ENCODE measurements around the gene GTSE1.

GTSE1 gene

GRCh38 chr22:46294784-46295183 lies 1.9 kb upstream of the GTSE1 start:
- TF ChIP-seq CTCF (IDR thresholded peaks at IDR 0.05; ENCODE audit: poor library complexity, severe bottlenecking) = no peak
- Histone ChIP-seq H3K4me3 (ENCODE audit: severe bottlenecking) (no peak overlapping the region), H3K27ac (ENCODE audit: poor library complexity, severe bottlenecking) (no peak overlapping the region), H3K27me3 (ENCODE audit: insufficient read depth, poor library complexity, severe bottlenecking) (no peaks in the 10 kb centered on the region), H3K4me1 (ENCODE audit: insufficient read depth, poor library complexity, severe bottlenecking) (peaks cover 4% of the 10 kb centered on the region), H3K36me3 (ENCODE audit: low read depth) (peaks cover 27% of the 10 kb centered on the region), H3K9me3 (ENCODE audit: severe bottlenecking) (no peaks in the 10 kb centered on the region)
- ATAC-seq (ENCODE audit: low read depth) (no peak), DNase-seq (ENCODE audit: low spot score) (no peak)

- no peak overlapping the region for H3K4me3 ChIP-seq (ENCODE audit: severe bottlenecking)
- DNase-seq (ENCODE audit: low spot score) (no peak), ATAC-seq (ENCODE audit: low read depth) (no peak)
- H3K27me3 ChIP-seq (ENCODE audit: insufficient read depth, poor library complexity, severe bottlenecking) = no peaks in the 10 kb centered on the region
- no peaks in the 10 kb centered on the region for H3K9me3 ChIP-seq (ENCODE audit: severe bottlenecking)
- TF ChIP-seq CTCF (IDR thresholded peaks at IDR 0.05; ENCODE audit: poor library complexity, severe bottlenecking) = no peak
- peaks cover 4% of the 10 kb centered on the region for H3K4me1 ChIP-seq (ENCODE audit: insufficient read depth, poor library complexity, severe bottlenecking)
- H3K27ac ChIP-seq (ENCODE audit: poor library complexity, severe bottlenecking) = peak overlapping the region; percentile 56
- H3K36me3 ChIP-seq (ENCODE audit: low read depth) = peaks cover 31% of the 10 kb centered on the region
These were observed 1.2 kb upstream of the GTSE1 start for GRCh38 chr22:46295277-46295971.

- peak; percentile 29 for ATAC-seq (ENCODE audit: low read depth)
- Histone ChIP-seq H3K4me1 (ENCODE audit: insufficient read depth, poor library complexity, severe bottlenecking) (peaks cover 8% of the 10 kb centered on the region), H3K27me3 (ENCODE audit: insufficient read depth, poor library complexity, severe bottlenecking) (no peaks in the 10 kb centered on the region), H3K36me3 (ENCODE audit: low read depth) (peaks cover 47% of the 10 kb centered on the region), H3K27ac (ENCODE audit: poor library complexity, severe bottlenecking) (peak overlapping the region; percentile 56), H3K4me3 (ENCODE audit: severe bottlenecking) (peak overlapping the region; percentile 67), H3K9me3 (ENCODE audit: severe bottlenecking) (no peaks in the 10 kb centered on the region)
- TF ChIP-seq CTCF (IDR thresholded peaks at IDR 0.05; ENCODE audit: poor library complexity, severe bottlenecking) = no peak
- no peak for DNase-seq (ENCODE audit: low spot score)
These were observed 612 bp downstream of the GTSE1 start for GRCh38 chr22:46297151-46297812.

- H3K4me1 ChIP-seq (ENCODE audit: insufficient read depth, poor library complexity, severe bottlenecking) = peaks cover 10% of the 10 kb centered on the region
- DNase-seq (ENCODE audit: low spot score) (no peak), ATAC-seq (ENCODE audit: low read depth) (no peak)
- TF ChIP-seq CTCF (IDR thresholded peaks at IDR 0.05; ENCODE audit: poor library complexity, severe bottlenecking) = no peak
- no peak overlapping the region for H3K27ac ChIP-seq (ENCODE audit: poor library complexity, severe bottlenecking)
- peaks cover 57% of the 10 kb centered on the region for H3K36me3 ChIP-seq (ENCODE audit: low read depth)
- no peaks in the 10 kb centered on the region for H3K27me3 ChIP-seq (ENCODE audit: insufficient read depth, poor library complexity, severe bottlenecking)
- H3K4me3 ChIP-seq (ENCODE audit: severe bottlenecking) = no peak overlapping the region
- H3K9me3 ChIP-seq (ENCODE audit: severe bottlenecking) = no peaks in the 10 kb centered on the region
These were observed 2.4 kb downstream of the GTSE1 start for GRCh38 chr22:46299101-46299500.

GRCh38 chr22:46300491-46300890 lies 3.8 kb downstream of the GTSE1 start:
- no peak for TF ChIP-seq CTCF (IDR thresholded peaks at IDR 0.05; ENCODE audit: poor library complexity, severe bottlenecking)
- Histone ChIP-seq H3K27me3 (ENCODE audit: insufficient read depth, poor library complexity, severe bottlenecking) (no peaks in the 10 kb centered on the region), H3K27ac (ENCODE audit: poor library complexity, severe bottlenecking) (no peak overlapping the region), H3K4me1 (ENCODE audit: insufficient read depth, poor library complexity, severe bottlenecking) (peaks cover 10% of the 10 kb centered on the region), H3K4me3 (ENCODE audit: severe bottlenecking) (no peak overlapping the region), H3K9me3 (ENCODE audit: severe bottlenecking) (no peaks in the 10 kb centered on the region), H3K36me3 (ENCODE audit: low read depth) (peaks cover 69% of the 10 kb centered on the region)
- ATAC-seq (ENCODE audit: low read depth) (no peak), DNase-seq (ENCODE audit: low spot score) (no peak)

All from RWPE2 (cell line).